ENCODE data around the gene UBC.

The UBC gene

DNA sequence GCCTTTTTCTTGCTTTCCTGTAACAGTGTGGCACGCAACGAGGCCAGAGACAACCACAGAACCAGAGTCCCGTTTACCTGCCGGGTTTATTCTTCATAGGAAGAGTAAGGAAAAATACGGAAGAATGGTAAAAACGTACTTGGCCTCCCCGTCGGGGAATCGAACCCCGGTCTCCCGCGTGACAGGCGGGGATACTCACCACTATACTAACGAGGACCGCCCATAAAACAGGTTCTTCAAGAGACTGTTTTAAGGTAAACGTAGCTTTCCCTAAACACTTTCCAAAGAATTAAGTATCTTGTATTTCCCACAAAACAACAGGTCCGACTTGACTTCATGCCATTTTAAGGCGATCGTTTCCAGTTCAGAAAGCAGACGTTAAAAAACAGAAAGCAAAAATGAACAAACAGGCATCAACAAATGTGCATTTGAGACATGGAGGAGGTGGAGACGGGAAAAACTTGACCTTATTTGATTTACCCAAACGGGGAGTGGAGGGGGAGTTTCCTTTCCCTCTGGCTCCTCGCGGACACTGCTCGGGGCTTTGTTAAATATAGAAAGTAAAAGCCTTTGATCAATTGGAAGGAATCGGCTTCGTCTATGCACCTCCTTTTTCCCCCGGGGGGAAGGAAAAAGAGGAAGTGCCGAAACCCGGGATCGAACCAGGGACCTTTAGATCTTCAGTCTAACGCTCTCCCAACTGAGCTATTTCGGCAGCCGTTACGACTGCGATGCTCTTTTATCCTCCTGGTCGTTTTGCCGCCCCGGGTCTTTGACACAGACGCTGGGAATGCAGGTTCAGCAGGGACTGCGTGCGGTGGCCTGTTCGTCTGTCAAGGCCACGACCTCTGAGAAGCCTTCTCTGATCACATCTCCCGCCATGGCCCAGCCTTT, 13.0 kb upstream of the UBC start (continued):
- TF ChIP-seq, protein P1, sequence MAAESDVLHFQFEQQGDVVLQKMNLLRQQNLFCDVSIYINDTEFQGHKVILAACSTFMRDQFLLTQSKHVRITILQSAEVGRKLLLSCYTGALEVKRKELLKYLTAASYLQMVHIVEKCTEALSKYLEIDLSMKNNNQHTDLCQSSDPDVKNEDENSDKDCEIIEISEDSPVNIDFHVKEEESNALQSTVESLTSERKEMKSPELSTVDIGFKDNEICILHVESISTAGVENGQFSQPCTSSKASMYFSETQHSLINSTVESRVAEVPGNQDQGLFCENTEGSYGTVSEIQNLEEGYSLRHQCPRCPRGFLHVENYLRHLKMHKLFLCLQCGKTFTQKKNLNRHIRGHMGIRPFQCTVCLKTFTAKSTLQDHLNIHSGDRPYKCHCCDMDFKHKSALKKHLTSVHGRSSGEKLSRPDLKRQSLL (tag by site-specific recombination; IDR thresholded peaks at IDR 0.05), result peak; percentile 17; the same call in 1 of the 2 replicates
- TF ChIP-seq ZNF184 (tag by site-specific recombination; IDR thresholded peaks at IDR 0.05), result peak; percentile 77; the same call in 1 of the 2 replicates
- no peak for TF ChIP-seq ZNF174 (tag by site-specific recombination; IDR thresholded peaks at IDR 0.05)
- peak; percentile 56 for TF ChIP-seq SP3 (tag by site-specific recombination; IDR thresholded peaks at IDR 0.05)
- TF ChIP-seq ZNF157 (tag by site-specific recombination; IDR thresholded peaks at IDR 0.05), result no peak
- no peak for TF ChIP-seq GLI4 (tag by site-specific recombination; IDR thresholded peaks at IDR 0.05)
- no peak for TF ChIP-seq ZBTB21 (tag by site-specific recombination; IDR thresholded peaks at IDR 0.05)
- TF ChIP-seq ZNF555 (tag by site-specific recombination; conservative IDR thresholded peaks at IDR 0.05), result no peak
- no peak for TF ChIP-seq ZNF423 (tag by site-specific recombination; IDR thresholded peaks at IDR 0.05)
- no peak; the same call in 1 of the 2 replicates for TF ChIP-seq GLIS1 (tag by site-specific recombination; IDR thresholded peaks at IDR 0.05)
- TF ChIP-seq ZNF843 (tag by site-specific recombination; IDR thresholded peaks at IDR 0.05), result no peak
- TF ChIP-seq ZNF660 (tag by site-specific recombination; IDR thresholded peaks at IDR 0.05), result peak; percentile 89
- TF ChIP-seq ZNF366 (tag by site-specific recombination; conservative IDR thresholded peaks at IDR 0.05), result peak; percentile 92
- TF ChIP-seq, protein P2, sequence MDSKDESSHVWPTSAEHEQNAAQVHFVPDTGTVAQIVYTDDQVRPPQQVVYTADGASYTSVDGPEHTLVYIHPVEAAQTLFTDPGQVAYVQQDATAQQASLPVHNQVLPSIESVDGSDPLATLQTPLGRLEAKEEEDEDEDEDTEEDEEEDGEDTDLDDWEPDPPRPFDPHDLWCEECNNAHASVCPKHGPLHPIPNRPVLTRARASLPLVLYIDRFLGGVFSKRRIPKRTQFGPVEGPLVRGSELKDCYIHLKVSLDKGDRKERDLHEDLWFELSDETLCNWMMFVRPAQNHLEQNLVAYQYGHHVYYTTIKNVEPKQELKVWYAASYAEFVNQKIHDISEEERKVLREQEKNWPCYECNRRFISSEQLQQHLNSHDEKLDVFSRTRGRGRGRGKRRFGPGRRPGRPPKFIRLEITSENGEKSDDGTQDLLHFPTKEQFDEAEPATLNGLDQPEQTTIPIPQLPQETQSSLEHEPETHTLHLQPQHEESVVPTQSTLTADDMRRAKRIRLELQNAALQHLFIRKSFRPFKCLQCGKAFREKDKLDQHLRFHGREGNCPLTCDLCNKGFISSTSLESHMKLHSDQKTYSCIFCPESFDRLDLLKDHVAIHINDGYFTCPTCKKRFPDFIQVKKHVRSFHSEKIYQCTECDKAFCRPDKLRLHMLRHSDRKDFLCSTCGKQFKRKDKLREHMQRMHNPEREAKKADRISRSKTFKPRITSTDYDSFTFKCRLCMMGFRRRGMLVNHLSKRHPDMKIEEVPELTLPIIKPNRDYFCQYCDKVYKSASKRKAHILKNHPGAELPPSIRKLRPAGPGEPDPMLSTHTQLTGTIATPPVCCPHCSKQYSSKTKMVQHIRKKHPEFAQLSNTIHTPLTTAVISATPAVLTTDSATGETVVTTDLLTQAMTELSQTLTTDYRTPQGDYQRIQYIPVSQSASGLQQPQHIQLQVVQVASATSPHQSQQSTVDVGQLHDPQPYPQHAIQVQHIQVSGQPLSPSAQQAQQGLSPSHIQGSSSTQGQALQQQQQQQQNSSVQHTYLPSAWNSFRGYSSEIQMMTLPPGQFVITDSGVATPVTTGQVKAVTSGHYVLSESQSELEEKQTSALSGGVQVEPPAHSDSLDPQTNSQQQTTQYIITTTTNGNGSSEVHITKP (tag by site-specific recombination; IDR thresholded peaks at IDR 0.05), result no peak
- TF ChIP-seq, protein P3, sequence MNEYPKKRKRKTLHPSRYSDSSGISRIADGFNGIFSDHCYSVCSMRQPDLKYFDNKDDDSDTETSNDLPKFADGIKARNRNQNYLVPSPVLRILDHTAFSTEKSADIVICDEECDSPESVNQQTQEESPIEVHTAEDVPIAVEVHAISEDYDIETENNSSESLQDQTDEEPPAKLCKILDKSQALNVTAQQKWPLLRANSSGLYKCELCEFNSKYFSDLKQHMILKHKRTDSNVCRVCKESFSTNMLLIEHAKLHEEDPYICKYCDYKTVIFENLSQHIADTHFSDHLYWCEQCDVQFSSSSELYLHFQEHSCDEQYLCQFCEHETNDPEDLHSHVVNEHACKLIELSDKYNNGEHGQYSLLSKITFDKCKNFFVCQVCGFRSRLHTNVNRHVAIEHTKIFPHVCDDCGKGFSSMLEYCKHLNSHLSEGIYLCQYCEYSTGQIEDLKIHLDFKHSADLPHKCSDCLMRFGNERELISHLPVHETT (tag by site-specific recombination; IDR thresholded peaks at IDR 0.05), result peak; percentile 68; the same call in 1 of the 2 replicates
- no peak for TF ChIP-seq ZNF747 (tag by site-specific recombination; IDR thresholded peaks at IDR 0.05)
- no peak for TF ChIP-seq HOXD13 (CRISPR knock-in tag; IDR thresholded peaks at IDR 0.05; ENCODE audit: borderline replicate concordance)
- no peak for TF ChIP-seq ZNF529 (tag by site-specific recombination; IDR thresholded peaks at IDR 0.05; ENCODE audit: insufficient replicate concordance)
- TF ChIP-seq, protein P4, sequence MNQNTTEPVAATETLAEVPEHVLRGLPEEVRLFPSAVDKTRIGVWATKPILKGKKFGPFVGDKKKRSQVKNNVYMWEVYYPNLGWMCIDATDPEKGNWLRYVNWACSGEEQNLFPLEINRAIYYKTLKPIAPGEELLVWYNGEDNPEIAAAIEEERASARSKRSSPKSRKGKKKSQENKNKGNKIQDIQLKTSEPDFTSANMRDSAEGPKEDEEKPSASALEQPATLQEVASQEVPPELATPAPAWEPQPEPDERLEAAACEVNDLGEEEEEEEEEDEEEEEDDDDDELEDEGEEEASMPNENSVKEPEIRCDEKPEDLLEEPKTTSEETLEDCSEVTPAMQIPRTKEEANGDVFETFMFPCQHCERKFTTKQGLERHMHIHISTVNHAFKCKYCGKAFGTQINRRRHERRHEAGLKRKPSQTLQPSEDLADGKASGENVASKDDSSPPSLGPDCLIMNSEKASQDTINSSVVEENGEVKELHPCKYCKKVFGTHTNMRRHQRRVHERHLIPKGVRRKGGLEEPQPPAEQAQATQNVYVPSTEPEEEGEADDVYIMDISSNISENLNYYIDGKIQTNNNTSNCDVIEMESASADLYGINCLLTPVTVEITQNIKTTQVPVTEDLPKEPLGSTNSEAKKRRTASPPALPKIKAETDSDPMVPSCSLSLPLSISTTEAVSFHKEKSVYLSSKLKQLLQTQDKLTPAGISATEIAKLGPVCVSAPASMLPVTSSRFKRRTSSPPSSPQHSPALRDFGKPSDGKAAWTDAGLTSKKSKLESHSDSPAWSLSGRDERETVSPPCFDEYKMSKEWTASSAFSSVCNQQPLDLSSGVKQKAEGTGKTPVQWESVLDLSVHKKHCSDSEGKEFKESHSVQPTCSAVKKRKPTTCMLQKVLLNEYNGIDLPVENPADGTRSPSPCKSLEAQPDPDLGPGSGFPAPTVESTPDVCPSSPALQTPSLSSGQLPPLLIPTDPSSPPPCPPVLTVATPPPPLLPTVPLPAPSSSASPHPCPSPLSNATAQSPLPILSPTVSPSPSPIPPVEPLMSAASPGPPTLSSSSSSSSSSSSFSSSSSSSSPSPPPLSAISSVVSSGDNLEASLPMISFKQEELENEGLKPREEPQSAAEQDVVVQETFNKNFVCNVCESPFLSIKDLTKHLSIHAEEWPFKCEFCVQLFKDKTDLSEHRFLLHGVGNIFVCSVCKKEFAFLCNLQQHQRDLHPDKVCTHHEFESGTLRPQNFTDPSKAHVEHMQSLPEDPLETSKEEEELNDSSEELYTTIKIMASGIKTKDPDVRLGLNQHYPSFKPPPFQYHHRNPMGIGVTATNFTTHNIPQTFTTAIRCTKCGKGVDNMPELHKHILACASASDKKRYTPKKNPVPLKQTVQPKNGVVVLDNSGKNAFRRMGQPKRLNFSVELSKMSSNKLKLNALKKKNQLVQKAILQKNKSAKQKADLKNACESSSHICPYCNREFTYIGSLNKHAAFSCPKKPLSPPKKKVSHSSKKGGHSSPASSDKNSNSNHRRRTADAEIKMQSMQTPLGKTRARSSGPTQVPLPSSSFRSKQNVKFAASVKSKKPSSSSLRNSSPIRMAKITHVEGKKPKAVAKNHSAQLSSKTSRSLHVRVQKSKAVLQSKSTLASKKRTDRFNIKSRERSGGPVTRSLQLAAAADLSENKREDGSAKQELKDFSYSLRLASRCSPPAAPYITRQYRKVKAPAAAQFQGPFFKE (tag by site-specific recombination; IDR thresholded peaks at IDR 0.05; ENCODE audit: borderline replicate concordance), result no peak
- TF ChIP-seq, protein P5, sequence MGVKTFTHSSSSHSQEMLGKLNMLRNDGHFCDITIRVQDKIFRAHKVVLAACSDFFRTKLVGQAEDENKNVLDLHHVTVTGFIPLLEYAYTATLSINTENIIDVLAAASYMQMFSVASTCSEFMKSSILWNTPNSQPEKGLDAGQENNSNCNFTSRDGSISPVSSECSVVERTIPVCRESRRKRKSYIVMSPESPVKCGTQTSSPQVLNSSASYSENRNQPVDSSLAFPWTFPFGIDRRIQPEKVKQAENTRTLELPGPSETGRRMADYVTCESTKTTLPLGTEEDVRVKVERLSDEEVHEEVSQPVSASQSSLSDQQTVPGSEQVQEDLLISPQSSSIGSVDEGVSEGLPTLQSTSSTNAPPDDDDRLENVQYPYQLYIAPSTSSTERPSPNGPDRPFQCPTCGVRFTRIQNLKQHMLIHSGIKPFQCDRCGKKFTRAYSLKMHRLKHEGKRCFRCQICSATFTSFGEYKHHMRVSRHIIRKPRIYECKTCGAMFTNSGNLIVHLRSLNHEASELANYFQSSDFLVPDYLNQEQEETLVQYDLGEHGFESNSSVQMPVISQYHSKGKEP (tag by site-specific recombination; IDR thresholded peaks at IDR 0.05), result peak; percentile 77
- peak; percentile 45; the same call in 1 of the 2 replicates for TF ChIP-seq ZNF677 (tag by site-specific recombination; IDR thresholded peaks at IDR 0.05)
- TF ChIP-seq ZNF350 (tag by site-specific recombination; IDR thresholded peaks at IDR 0.05), result no peak
- TF ChIP-seq ZNF404 (tag by site-specific recombination; IDR thresholded peaks at IDR 0.05), result no peak
- TF ChIP-seq ZNF324 (tag by site-specific recombination; IDR thresholded peaks at IDR 0.05), result peak; percentile 85
- TF ChIP-seq RBAK (tag by site-specific recombination; IDR thresholded peaks at IDR 0.05), result no peak
- no peak for TF ChIP-seq ZNF768 (tag by site-specific recombination; IDR thresholded peaks at IDR 0.05)

Data from HEK293 (cell line).